CD1c-positive myeloid dendritic cell (primary cell): ENCODE results near the gene NDUFV2.
A peak's percentile ranks its signal among the peaks of the same experiment; 100 is the strongest.
"Not testable (repeated sequence)": the region's sequence is repeated elsewhere in the genome, so short reads cannot be mapped to it uniquely, and the experiment has no call there.

Experiments
- DNase-seq: peaks from one replicate; pipeline ENCODE4 v3.0.0-alpha.2; 2016; ENCODE audit errors: extremely low spot score

NDUFV2 gene

GRCh38 chr18:9102508-9103375, at the start of gene NDUFV2:
Gene NDUFV2 (plus strand): TSS chr18:9102699. CDS start chr18:9102744, 45 bp downstream.
- DNase-seq: peak; percentile 98

GRCh38 chr18:9053814-9054213, 48.7 kb upstream of the NDUFV2 start:
- DNase-seq: no peak

GRCh38 chr18:9055185-9055584, 47.3 kb upstream of the NDUFV2 start:
- peak; percentile 51 for DNase-seq

GRCh38 chr18:9055626-9056025, 46.9 kb upstream of the NDUFV2 start:
- no peak for DNase-seq

- no peak for DNase-seq
Measured at GRCh38 chr18:9057646-9058045, 44.9 kb upstream of the NDUFV2 start.

- no peak for DNase-seq
Measured at GRCh38 chr18:9058406-9058805, 44.1 kb upstream of the NDUFV2 start.

GRCh38 chr18:9062418-9062751, 40.1 kb upstream of the NDUFV2 start:
- DNase-seq: peak; percentile 74

GRCh38 chr18:9065864-9066263, 36.6 kb upstream of the NDUFV2 start:
- no peak for DNase-seq

- no peak for DNase-seq
Measured at GRCh38 chr18:9066358-9066757, 36.1 kb upstream of the NDUFV2 start.

GRCh38 chr18:9066817-9067306, 35.6 kb upstream of the NDUFV2 start:
- peak; percentile 63 for DNase-seq

GRCh38 chr18:9067823-9068222, 34.7 kb upstream of the NDUFV2 start:
- DNase-seq: no peak

- peak; percentile 37 for DNase-seq
Measured at GRCh38 chr18:9068346-9068745, 34.2 kb upstream of the NDUFV2 start.

GRCh38 chr18:9069601-9070000, 32.9 kb upstream of the NDUFV2 start:
- DNase-seq: peak; percentile 69

GRCh38 chr18:9070212-9070611, 32.3 kb upstream of the NDUFV2 start:
- DNase-seq: no peak

GRCh38 chr18:9079818-9080528, 22.5 kb upstream of the NDUFV2 start:
- DNase-seq: peak; percentile 44

- DNase-seq: peak; percentile 43
Measured at GRCh38 chr18:9081940-9082339, 20.6 kb upstream of the NDUFV2 start.

- DNase-seq: peak; percentile 63
Measured at GRCh38 chr18:9082711-9083510, 19.6 kb upstream of the NDUFV2 start.

- no peak for DNase-seq
Measured at GRCh38 chr18:9086015-9086414, 16.5 kb upstream of the NDUFV2 start.

- DNase-seq: no peak
Measured at GRCh38 chr18:9086624-9087023, 15.9 kb upstream of the NDUFV2 start.

GRCh38 chr18:9087144-9087543, 15.4 kb upstream of the NDUFV2 start:
- DNase-seq: no peak

GRCh38 chr18:9088252-9088651, 14.2 kb upstream of the NDUFV2 start:
- no peak for DNase-seq

GRCh38 chr18:9088727-9089126, 13.8 kb upstream of the NDUFV2 start:
- not testable (repeated sequence) for DNase-seq
